WERI-Rb-1 (cell line): ENCODE data around the gene CTDSPL2.

Experiments
- DNase-seq: peaks from one replicate; pipeline ENCODE4 v3.0.0-alpha.2; 2020
- H3K27ac ChIP-seq: fragments of 250-450 bp; sonication (Bioruptor Pico); 2 replicates; pipeline ENCODE4 v1.5.1; 2020; ENCODE audit warnings: mild to moderate bottlenecking, moderate library complexity
- H3K27me3 ChIP-seq: fragments of 250-450 bp; sonication (Bioruptor Pico); 2 replicates; pipeline ENCODE4 v1.5.1; 2021; ENCODE audit warnings: mild to moderate bottlenecking, low read depth, moderate library complexity; ENCODE audit not compliant: insufficient read depth, severe bottlenecking
- H3K36me3 ChIP-seq: fragments of 250-450 bp; sonication (Bioruptor Pico); 2 replicates; pipeline ENCODE4 v1.5.1; 2020; ENCODE audit warnings: mild to moderate bottlenecking, moderate library complexity
- H3K4me3 ChIP-seq: 2 replicates; pipeline ENCODE4 v1.5.1; 2011; ENCODE audit warnings: low read depth, mild to moderate bottlenecking, control low read depth, low read length
- H3K9me3 ChIP-seq: fragments of 250-450 bp; sonication (Bioruptor Pico); 2 replicates; pipeline ENCODE4 v1.5.1; 2021; ENCODE audit warnings: mild to moderate bottlenecking, moderate library complexity; ENCODE audit not compliant: severe bottlenecking
- TF ChIP-seq, protein P1 (sequence below): IDR thresholded peaks from 2 replicates; pipeline ENCODE4 v1.5.1; 2011; ENCODE audit warnings: low read depth, mild to moderate bottlenecking, control low read depth, inconsistent platforms, low read length

CTDSPL2 gene

DNA sequence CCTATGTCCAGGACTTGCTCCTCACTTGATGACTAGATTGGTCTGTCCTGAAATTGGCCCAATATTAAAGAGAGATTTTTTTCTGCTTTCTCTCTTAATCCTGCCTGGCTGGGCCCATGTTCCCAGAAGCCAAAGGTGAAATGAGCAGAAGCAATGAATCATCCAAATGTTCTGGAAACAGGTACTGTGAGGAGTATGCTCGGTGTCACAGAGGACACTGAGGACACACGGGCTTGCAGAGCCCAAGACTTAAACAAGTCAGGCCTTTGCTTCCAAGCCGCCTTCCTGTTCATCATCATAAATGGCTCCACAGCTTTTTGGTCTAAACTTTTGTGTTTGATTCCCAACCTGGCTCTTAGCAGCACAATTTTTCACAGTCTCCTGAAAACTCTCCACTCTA is 140.9 kb downstream of the CTDSPL2 start:
- Histone ChIP-seq H3K27ac (no peak overlapping the region), H3K9me3 (peaks cover 5% of the 10 kb centered on the region), H3K27me3 (no peaks in the 10 kb centered on the region), H3K36me3 (peaks cover 39% of the 10 kb centered on the region), H3K4me3 (no peak overlapping the region)
- TF ChIP-seq, protein P1, sequence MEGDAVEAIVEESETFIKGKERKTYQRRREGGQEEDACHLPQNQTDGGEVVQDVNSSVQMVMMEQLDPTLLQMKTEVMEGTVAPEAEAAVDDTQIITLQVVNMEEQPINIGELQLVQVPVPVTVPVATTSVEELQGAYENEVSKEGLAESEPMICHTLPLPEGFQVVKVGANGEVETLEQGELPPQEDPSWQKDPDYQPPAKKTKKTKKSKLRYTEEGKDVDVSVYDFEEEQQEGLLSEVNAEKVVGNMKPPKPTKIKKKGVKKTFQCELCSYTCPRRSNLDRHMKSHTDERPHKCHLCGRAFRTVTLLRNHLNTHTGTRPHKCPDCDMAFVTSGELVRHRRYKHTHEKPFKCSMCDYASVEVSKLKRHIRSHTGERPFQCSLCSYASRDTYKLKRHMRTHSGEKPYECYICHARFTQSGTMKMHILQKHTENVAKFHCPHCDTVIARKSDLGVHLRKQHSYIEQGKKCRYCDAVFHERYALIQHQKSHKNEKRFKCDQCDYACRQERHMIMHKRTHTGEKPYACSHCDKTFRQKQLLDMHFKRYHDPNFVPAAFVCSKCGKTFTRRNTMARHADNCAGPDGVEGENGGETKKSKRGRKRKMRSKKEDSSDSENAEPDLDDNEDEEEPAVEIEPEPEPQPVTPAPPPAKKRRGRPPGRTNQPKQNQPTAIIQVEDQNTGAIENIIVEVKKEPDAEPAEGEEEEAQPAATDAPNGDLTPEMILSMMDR = no peak
- DNase-seq = no peak

DNA sequence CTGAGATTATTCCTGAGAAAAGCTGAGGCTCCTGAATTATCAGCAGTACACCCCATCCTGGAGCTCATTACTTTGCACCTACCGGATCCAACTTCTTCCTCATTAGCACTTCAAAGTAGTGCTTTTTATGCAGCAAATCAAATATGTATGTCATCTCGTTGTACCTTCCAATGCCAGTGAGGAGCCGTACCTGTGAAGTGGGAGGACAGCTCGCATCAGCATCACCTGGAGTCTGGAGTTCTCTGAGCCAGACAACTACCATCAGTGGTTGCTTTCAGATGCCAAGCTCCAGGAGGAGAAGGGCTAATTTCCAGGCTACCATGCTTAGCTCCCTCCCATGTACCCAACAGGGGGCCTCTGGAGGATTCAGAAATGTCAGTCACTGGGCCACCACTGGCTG is 141.9 kb downstream of the CTDSPL2 start:
- Histone ChIP-seq H3K36me3 (peaks cover 29% of the 10 kb centered on the region), H3K27me3 (no peaks in the 10 kb centered on the region), H3K27ac (no peak overlapping the region), H3K9me3 (peaks cover 5% of the 10 kb centered on the region), H3K4me3 (no peak overlapping the region)
- no peak for DNase-seq
- TF ChIP-seq, protein P1 = no peak

DNA sequence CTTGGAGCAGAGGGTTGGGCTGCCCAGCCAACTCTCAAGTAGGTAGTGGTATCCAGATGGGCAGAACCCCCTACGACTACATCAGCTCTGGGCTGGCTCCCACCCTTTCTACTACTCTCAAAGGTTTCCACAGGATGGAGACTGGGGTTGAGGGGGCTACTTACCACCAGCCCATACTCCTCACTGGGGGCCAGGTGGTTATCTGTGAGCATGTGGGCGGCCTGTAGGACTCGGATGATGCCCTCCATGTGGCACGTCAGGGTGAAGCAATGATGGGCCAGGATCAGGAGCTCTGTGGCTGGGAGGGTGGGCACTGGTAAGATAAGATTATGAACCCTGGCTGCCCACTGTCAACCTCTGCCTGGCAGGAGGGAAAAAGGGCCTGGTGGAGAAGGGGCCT is 142.9 kb downstream of the CTDSPL2 start:
- Histone ChIP-seq H3K9me3 (no peaks in the 10 kb centered on the region), H3K27me3 (no peaks in the 10 kb centered on the region), H3K36me3 (peaks cover 19% of the 10 kb centered on the region), H3K27ac (no peak overlapping the region), H3K4me3 (no peak overlapping the region)
- TF ChIP-seq, protein P1 = no peak
- no peak for DNase-seq

DNA sequence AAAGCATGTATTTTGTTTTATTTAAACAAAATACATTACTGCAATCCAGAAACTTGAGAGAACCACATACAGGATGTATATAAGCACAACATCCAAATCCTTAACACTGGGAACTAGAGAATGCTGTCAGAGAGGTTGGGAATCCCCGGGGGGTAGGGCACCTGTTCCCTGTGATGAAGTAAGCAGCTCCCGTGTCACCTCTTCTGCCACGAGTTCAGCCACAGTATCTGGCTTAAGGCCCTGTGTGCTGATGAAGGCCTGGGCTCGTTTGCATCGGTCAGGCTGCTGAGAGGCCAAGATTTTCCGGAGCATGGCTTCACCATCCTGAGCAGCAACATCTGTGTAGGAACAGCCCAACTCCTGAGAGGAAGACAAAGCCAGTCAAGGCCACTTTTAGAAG is 146.0 kb downstream of the CTDSPL2 start:
- H3K27me3 ChIP-seq = no peaks in the 10 kb centered on the region
- TF ChIP-seq, protein P1 = no peak
- peaks cover 8% of the 10 kb centered on the region; the same call in 1 of the 2 replicates for H3K36me3 ChIP-seq
- H3K27ac ChIP-seq = no peak overlapping the region
- no peak for DNase-seq
- no peaks in the 10 kb centered on the region for H3K9me3 ChIP-seq
- no peak overlapping the region for H3K4me3 ChIP-seq

DNA sequence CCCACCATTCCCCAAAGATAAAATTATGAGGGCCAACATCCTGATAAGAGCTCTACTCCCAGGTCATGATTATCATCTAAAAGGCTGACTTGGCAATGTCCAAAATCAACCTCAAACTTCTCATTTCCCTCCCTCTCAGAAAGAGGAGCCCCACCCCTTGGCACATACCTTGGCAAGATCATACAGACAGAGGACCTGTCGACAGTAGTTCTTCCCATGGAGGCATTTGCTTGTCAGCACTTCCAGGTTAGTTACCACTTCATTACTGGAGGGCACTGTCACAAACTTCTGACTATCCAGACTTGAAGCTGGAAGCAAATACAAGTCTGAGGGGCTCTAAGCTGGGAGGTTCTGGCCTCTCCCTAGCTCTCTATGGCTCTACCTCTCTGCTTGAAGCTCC is 147.3 kb downstream of the CTDSPL2 start:
- H3K36me3 ChIP-seq = peaks cover 8% of the 10 kb centered on the region; the same call in 1 of the 2 replicates
- DNase-seq = no peak
- no peak overlapping the region for H3K4me3 ChIP-seq
- no peaks in the 10 kb centered on the region for H3K9me3 ChIP-seq
- no peak overlapping the region for H3K27ac ChIP-seq
- TF ChIP-seq, protein P1 = no peak
- H3K27me3 ChIP-seq = no peaks in the 10 kb centered on the region
